Measurements from ENCODE around the gene MNS1. TPM values are rescaled to one million over a fixed set of nuclear protein-coding genes. Genes with fewer than 3 reads are reported as not detected.

The MNS1 gene
- total RNA-seq, 1 experiment from 2014 or later = 1.5 TPM

- H3K4me1 Mint-ChIP-seq (ENCODE audit: insufficient read depth, unreplicated experiment) = no peaks in the 10 kb centered on the region
- DNase-seq (ENCODE audit: unreplicated experiment) = no peak
- BruUV-seq (replicated peaks) = no TSS peak
- intact Hi-C loops (cut with micrococcal nuclease) = no loop called here
- no peak overlapping the region for H3K27ac Mint-ChIP-seq (ENCODE audit: low read depth, unreplicated experiment)
- no peak overlapping the region for H3K4me3 Mint-ChIP-seq (ENCODE audit: unreplicated experiment)
- no peaks in the 10 kb centered on the region for H3K36me3 Mint-ChIP-seq (ENCODE audit: insufficient read depth, unreplicated experiment)
- CTCF ChIA-PET = no interaction called here
- H3K9me3 Mint-ChIP-seq (ENCODE audit: unreplicated experiment) = no peaks in the 10 kb centered on the region
- POLR2A ChIA-PET = interaction anchor here (0.6 to 0.7 kb wide), 2 partner anchors 34 to 138 kb away, joined by 3 to 4 read pairs; no protein-coding TSS in a partner anchor
- no peaks in the 10 kb centered on the region for H3K27me3 Mint-ChIP-seq (ENCODE audit: insufficient read depth, unreplicated experiment)
- no peak for TF ChIP-seq CTCF (IDR thresholded peaks at IDR 0.05; ENCODE audit: unreplicated experiment)
These were observed 74.1 kb downstream of the MNS1 start for GRCh38 chr15:56390739-56391267.

- Mint-ChIP-seq H3K27me3 (ENCODE audit: insufficient read depth, unreplicated experiment) (no peaks in the 10 kb centered on the region), H3K27ac (ENCODE audit: low read depth, unreplicated experiment) (no peak overlapping the region), H3K4me3 (ENCODE audit: unreplicated experiment) (no peak overlapping the region), H3K36me3 (ENCODE audit: insufficient read depth, unreplicated experiment) (no peaks in the 10 kb centered on the region), H3K4me1 (ENCODE audit: insufficient read depth, unreplicated experiment) (no peaks in the 10 kb centered on the region), H3K9me3 (ENCODE audit: unreplicated experiment) (no peaks in the 10 kb centered on the region)
- DNase-seq (ENCODE audit: unreplicated experiment) = no peak
- no TSS peak for BruUV-seq (replicated peaks)
- intact Hi-C loops (cut with micrococcal nuclease) = no loop called here
- no peak for TF ChIP-seq CTCF (IDR thresholded peaks at IDR 0.05; ENCODE audit: unreplicated experiment)
- ChIA-PET POLR2A (no interaction called here), CTCF (no interaction called here)
These were observed 79.0 kb downstream of the MNS1 start for GRCh38 chr15:56385908-56386307.

GRCh38 chr15:56383010-56383409 lies 81.9 kb downstream of the MNS1 start:
- BruUV-seq (replicated peaks) = no TSS peak
- Mint-ChIP-seq H3K36me3 (ENCODE audit: insufficient read depth, unreplicated experiment) (peaks cover 7% of the 10 kb centered on the region), H3K4me1 (ENCODE audit: insufficient read depth, unreplicated experiment) (no peaks in the 10 kb centered on the region), H3K27me3 (ENCODE audit: insufficient read depth, unreplicated experiment) (no peaks in the 10 kb centered on the region), H3K27ac (ENCODE audit: low read depth, unreplicated experiment) (no peak overlapping the region), H3K4me3 (ENCODE audit: unreplicated experiment) (no peak overlapping the region), H3K9me3 (ENCODE audit: unreplicated experiment) (peaks cover 15% of the 10 kb centered on the region)
- TF ChIP-seq CTCF (IDR thresholded peaks at IDR 0.05; ENCODE audit: unreplicated experiment) = no peak
- CTCF ChIA-PET = no interaction called here
- DNase-seq (ENCODE audit: unreplicated experiment) = no peak
- POLR2A ChIA-PET = no interaction called here
- intact Hi-C loops (cut with micrococcal nuclease) = no loop called here

Other genes starting within 250 kb of the MNS1 start
- gene RFX7, start 221.3 kb downstream of the MNS1 start, total RNA-seq (2022) = 23.8 and 29.8 TPM in 2 replicates
- gene TEX9, start 99.7 kb downstream of the MNS1 start, total RNA-seq (2022) = 6.3 and 6.8 TPM in 2 replicates